GM10266 (cell line): ENCODE data around the gene CDK16.

Source experiments
- DNase-seq: peaks from one replicate; pipeline ENCODE4 v3.0.0; 2012; ENCODE audit errors: extremely low spot score
- CTCF ChIP-seq: IDR thresholded peaks from 2 replicates; pipeline ENCODE4 v1.5.1; 2012; ENCODE audit warnings: mild to moderate bottlenecking, low read depth; ENCODE audit not compliant: control insufficient read depth, insufficient read depth; ENCODE audit errors: missing control alignments

CDK16 gene

GRCh38 chrX:47216393-47216925 lies 2.0 kb upstream of the CDK16 start:
- DNase-seq: no peak
- TF ChIP-seq CTCF: no peak

- no peak for DNase-seq
Measured at GRCh38 chrX:47217121-47217851, 1.2 kb upstream of the CDK16 start.

GRCh38 chrX:47217852-47218279 lies 615 bp upstream of the CDK16 start:
- DNase-seq: peak; percentile 86
- TF ChIP-seq CTCF: no peak

More at GRCh38 chrX:47217121-47217851, 1.2 kb upstream of the CDK16 start:
- TF ChIP-seq CTCF: no peak

GRCh38 chrX:47218920-47219815 lies 687 bp downstream of the CDK16 start:
- DNase-seq: peak; percentile 40
- TF ChIP-seq CTCF: no peak

- no peak for TF ChIP-seq CTCF
- no peak for DNase-seq
Measured at GRCh38 chrX:47221756-47222155, 3.3 kb downstream of the CDK16 start.

- DNase-seq: no peak
- no peak for TF ChIP-seq CTCF
Measured at GRCh38 chrX:47222751-47223350, 4.4 kb downstream of the CDK16 start.
